Neutrophil (primary cell): ENCODE measurements around the gene APIP.

ENCODE experiments used
- H3K27ac ChIP-seq: fragments of 200-600 bp; sonication (generic); 2 replicates; pipeline ENCODE4 v1.5.1; 2016; ENCODE audit warnings: mild to moderate bottlenecking, moderate library complexity
- H3K27me3 ChIP-seq: fragments of 200-600 bp; sonication (generic); 2 replicates; pipeline ENCODE4 v1.6.0; 2016; ENCODE audit warnings: mild to moderate bottlenecking
- H3K36me3 ChIP-seq: fragments of 200-600 bp; sonication (generic); 2 replicates; pipeline ENCODE4 v1.5.1; 2017
- H3K4me1 ChIP-seq, 2 experiments: fragments of 200-600 bp in 1 of 2; sonication (generic) in 1 of 2; 1 replicate in 1 of 2; 2 replicates in 1 of 2; pipeline versions ENCODE4 v1.5.1 to v1.6.1; 2013 to 2016; ENCODE audit warnings: low read depth in 1 of 2, low read length in 1 of 2, mild to moderate bottlenecking in 1 of 2, moderate library complexity in 1 of 2; ENCODE audit not compliant: control insufficient read depth in 1 of 2, insufficient read depth in 1 of 2
- H3K4me3 ChIP-seq, 2 experiments: fragments of 200-600 bp in 1 of 2; sonication (generic) in 1 of 2; 1 replicate in 1 of 2; 2 replicates in 1 of 2; pipeline ENCODE4 v1.5.1; 2013 to 2016; ENCODE audit warnings: low read depth in 1 of 2, low read length in 1 of 2, mild to moderate bottlenecking in 1 of 2, moderate library complexity in 1 of 2
- H3K9me3 ChIP-seq: fragments of 200-600 bp; sonication (generic); 2 replicates; pipeline ENCODE4 v1.5.1; 2016
- TF ChIP-seq, protein P1 (sequence below): fragments of 200-600 bp; sonication (generic); IDR thresholded peaks from 2 replicates; pipeline ENCODE4 v1.5.1; 2016; ENCODE audit warnings: antibody characterized with exemption

The APIP gene

DNA sequence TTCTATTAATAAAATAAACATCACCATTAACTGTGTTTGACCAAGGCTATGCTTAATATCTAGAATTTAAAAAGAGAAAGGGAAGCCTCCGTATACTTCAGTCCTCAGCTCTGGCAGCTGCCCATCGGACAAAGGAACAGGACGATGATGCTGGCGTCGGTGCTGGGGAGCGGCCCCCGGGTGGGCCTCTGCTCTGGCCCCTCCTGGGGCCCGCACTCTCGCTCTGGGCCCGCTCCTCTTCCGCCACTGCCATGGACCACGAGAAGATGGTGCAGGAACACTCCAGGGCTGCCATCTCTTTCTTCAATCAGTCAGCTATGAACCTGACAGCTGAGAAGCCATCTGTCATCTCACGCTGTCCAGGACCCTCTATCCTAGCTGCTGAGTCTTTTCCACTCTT is 25.5 kb upstream of the APIP start:
- Histone ChIP-seq H3K36me3 (no peaks in the 10 kb centered on the region), H3K4me3 (no peak overlapping the region), H3K4me1 (peaks cover 0 to 3% of the 10 kb centered on the region in 2 experiments), H3K27ac (no peak overlapping the region), H3K9me3 (no peaks in the 10 kb centered on the region), H3K27me3 (no peaks in the 10 kb centered on the region)
- TF ChIP-seq, protein P1, sequence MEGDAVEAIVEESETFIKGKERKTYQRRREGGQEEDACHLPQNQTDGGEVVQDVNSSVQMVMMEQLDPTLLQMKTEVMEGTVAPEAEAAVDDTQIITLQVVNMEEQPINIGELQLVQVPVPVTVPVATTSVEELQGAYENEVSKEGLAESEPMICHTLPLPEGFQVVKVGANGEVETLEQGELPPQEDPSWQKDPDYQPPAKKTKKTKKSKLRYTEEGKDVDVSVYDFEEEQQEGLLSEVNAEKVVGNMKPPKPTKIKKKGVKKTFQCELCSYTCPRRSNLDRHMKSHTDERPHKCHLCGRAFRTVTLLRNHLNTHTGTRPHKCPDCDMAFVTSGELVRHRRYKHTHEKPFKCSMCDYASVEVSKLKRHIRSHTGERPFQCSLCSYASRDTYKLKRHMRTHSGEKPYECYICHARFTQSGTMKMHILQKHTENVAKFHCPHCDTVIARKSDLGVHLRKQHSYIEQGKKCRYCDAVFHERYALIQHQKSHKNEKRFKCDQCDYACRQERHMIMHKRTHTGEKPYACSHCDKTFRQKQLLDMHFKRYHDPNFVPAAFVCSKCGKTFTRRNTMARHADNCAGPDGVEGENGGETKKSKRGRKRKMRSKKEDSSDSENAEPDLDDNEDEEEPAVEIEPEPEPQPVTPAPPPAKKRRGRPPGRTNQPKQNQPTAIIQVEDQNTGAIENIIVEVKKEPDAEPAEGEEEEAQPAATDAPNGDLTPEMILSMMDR = no peak

DNA sequence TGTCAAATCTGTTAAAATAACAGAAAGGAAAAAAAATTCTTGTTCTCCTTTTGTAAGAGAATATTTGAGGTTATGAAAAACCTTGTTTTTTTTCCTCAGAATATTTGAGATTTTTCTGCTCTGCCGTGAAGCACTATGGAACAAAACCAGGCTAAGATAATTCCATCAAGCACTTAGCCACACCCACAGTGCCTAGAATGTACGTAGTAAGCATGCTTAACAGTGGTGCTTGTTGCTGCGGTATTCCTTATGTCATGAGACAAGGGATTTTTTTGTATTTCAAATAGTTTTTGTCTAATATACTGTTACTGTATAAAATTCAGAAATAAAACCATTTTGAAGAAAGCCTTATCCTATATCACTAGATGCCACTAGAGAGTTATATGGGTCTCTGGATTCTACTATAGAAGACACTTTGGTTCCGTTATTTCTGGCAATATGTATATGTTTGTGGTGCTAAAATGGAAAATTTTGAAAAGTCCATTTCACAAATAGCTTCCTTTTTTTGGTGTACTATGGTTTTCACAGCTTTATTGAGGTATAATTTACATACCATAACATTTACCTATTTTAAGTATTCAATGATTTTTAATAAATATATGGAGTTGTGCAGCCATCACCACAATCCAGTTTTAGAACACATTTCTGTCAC is 24.0 kb upstream of the APIP start:
- TF ChIP-seq, protein P1 = no peak

DNA sequence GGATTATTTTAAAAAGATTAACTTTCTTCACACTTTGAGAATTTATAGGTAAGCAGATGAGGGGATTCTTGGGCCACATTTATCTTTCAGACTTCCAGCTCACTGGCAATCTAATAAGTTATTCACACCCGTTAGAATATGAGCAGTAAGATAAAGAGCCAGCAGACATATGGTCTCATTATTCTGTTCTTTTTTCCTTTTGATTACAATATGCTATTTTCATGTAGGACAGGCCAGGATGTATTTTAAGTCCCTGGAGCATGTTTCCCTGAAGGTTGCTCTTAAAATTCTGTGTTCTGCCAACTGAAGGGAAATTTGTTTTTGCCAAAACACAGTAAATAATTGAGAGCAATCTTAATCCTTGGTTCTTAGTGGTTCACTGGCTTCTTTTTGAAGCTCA is 22.4 kb upstream of the APIP start:
- Histone ChIP-seq H3K36me3 (no peaks in the 10 kb centered on the region), H3K9me3 (no peaks in the 10 kb centered on the region), H3K27me3 (no peaks in the 10 kb centered on the region), H3K27ac (no peak overlapping the region), H3K4me1 (peaks cover 0 to 3% of the 10 kb centered on the region in 2 experiments), H3K4me3 (no peak overlapping the region)
- TF ChIP-seq, protein P1 = no peak

More for the DNA sequence above, 24.0 kb upstream of the APIP start:
- no peak overlapping the region for H3K4me3 ChIP-seq
- H3K27me3 ChIP-seq = no peaks in the 10 kb centered on the region
- no peaks in the 10 kb centered on the region for H3K9me3 ChIP-seq
- H3K4me1 ChIP-seq = peaks cover 0 to 3% of the 10 kb centered on the region in 2 experiments
- H3K36me3 ChIP-seq = no peaks in the 10 kb centered on the region
- H3K27ac ChIP-seq = no peak overlapping the region

DNA sequence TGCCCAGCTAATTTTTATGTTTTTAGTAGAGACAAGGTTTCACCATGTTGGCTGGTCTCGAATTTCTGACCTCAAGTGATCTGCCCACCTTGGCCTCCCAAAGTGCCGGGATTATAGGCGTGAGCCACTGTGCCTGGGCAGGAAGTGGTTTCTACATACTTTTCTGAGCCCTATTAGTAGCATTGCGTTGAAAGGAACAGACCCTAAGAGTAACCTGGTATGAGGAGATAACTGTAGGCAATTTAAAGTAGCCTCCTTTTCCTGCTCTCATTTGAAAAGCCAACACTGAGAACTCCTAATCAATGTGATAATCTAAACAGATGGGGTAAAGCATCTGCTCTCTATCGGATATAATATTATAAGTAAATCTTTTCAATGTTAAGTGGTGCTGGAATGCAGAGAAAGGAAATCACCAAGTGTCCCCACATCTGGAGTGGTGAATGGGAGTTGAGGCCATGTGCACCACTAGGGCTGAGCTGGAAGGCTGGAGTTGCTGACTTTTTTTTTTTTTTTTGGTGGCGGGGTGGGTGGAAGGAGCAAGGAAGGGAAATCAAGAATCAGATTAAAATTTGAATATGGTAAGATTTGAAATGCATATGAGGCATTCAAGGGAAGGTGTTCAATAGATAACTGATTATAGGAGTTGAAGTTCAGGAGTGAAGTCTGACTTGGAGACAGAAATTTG is 20.9 kb upstream of the APIP start:
- Histone ChIP-seq H3K4me3 (no peak overlapping the region), H3K9me3 (no peaks in the 10 kb centered on the region), H3K27ac (no peak overlapping the region), H3K36me3 (peaks cover 11% of the 10 kb centered on the region), H3K4me1 (peaks cover 0 to 3% of the 10 kb centered on the region in 2 experiments), H3K27me3 (no peaks in the 10 kb centered on the region)
- TF ChIP-seq, protein P1 = no peak

DNA sequence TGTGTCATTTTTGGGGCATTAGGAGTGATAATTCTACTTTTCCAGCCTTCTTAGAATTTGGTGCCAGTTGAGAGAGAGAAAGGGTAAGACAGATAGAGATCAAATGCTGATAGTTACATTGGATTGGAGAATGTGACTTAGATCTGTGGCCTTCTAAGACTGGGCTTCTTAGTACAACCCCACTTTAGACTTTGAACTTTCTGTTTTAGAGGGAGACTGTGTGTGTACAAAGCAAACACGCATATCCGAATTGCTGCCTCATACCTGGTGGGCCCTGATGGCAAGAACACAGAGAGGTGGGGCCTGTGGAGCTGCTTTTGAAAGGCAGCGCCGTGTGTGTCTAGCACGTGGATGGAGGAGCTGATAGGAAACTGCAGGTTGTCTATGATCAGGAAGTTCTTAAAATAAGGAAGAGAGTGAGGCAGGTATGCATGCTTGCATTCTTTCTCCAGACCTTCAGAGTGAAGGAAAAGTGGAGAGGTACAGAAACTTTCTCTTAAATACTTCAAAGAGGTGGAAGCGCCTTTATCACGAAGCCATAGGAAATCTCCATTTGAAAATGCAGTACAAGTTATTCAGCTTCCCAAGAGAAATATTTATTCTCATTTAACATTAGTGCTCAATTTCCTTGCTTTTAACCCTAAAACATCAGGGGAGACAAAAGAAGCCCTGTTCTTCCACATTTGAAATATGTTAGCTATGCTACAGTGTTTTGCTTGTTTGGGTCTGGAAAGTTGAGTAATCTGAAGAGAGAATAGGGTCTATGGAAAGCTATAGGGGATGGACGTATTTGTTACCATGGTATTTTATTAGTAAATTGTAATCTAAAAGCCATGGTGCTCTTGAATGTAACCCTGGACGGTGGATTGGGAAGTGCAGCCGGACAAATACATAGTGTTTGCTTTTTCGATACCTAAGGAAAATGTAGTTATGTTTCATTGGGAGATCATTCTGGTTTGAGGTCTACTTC is 13.9 kb upstream of the APIP start:
- Histone ChIP-seq H3K9me3 (no peaks in the 10 kb centered on the region), H3K36me3 (peaks cover 11% of the 10 kb centered on the region), H3K27ac (no peak overlapping the region), H3K4me3 (no peak overlapping the region), H3K27me3 (no peaks in the 10 kb centered on the region), H3K4me1 (peaks cover 0 to 9% of the 10 kb centered on the region in 2 experiments)
- TF ChIP-seq, protein P1 = no peak
